ENCODE measurements around the gene ZBTB45. TPM values are rescaled to one million over a fixed set of nuclear protein-coding genes. Genes with fewer than 3 reads are reported as not detected.

ZBTB45 gene
- total and polyA plus RNA-seq, 9 of the 15 experiments (the other 6 are each of a cell fraction or from before 2014, with no cell fraction given), result 0.08 to 16.1 (median 1.8) TPM

DNA sequence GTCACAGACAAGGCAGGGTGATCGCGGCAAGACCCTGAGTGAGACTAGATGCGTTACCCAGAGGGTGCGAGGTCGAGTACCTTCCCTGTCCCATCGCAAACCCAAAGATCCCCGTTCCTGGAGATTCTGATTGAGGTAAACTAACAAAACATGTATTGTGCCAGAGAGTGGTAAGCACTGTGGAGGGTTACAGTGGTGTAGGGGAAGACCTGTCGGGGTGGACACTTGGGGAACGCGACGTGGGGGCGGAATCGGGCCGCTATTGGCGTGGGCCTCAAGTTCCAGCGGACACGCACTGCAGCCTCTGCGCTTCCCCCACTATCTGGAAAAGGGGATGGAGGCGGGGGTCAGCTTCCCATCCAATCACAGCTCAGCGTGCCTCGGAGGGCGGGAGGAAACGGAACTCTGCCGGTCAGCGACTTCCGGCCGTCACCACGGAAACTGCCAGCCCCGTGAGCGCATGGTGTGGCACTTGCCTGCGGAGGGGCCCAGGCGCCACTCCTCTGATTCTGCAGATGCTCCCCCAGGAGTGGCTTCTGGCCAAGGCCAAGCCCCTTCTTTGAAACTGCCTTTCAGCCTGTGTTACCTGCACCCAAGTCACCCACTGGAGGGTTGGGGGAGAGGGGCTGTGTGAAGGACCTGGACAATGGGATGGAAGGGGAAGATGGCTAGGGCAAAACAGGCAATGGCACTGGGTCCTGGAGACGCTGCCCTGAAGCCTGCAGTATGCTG, 39.8 kb upstream of the ZBTB45 start (continued):
- TF ChIP-seq PBX2 (CRISPR knock-in tag; IDR thresholded peaks at IDR 0.05; ENCODE audit: low read depth) (no peak), PBX2 (tag; conservative IDR thresholded peaks at IDR 0.05; ENCODE audit: low read depth) (no peak), E2F1 (CRISPR knock-in tag; IDR thresholded peaks at IDR 0.05) (no peak; the same call in 1 of the 2 replicates), IRF9 (tag; IDR thresholded peaks at IDR 0.05) (no peak), ZNF184 (CRISPR knock-in tag; IDR thresholded peaks at IDR 0.05) (no peak), ELF4 (CRISPR knock-in tag; IDR thresholded peaks at IDR 0.05) (0 out of 2 replicates have a peak, but pooled peaks have one; percentile 11), ZBTB17 (CRISPR knock-in tag; IDR thresholded peaks at IDR 0.05) (no peak), CBX2 (IDR thresholded peaks at IDR 0.05; ENCODE audit: insufficient read depth, low read length, poor library complexity, severe bottlenecking) (no peak), POLR3A (IDR thresholded peaks at IDR 0.05; ENCODE audit: borderline replicate concordance, extremely low read depth, insufficient read depth, insufficient read length) (no peak), CREBBP (IDR thresholded peaks at IDR 0.05; ENCODE audit: low read depth, low read length) (no peak), SMAD2 (IDR thresholded peaks at IDR 0.05; ENCODE audit: low read depth, low read length) (no peak), ETV1 (tag; conservative IDR thresholded peaks at IDR 0.05; ENCODE audit: low read depth) (peak; percentile 71), NFYB (IDR thresholded peaks at IDR 0.05; ENCODE audit: extremely low read depth, insufficient read length) (peak; percentile 84), SPI1 (IDR thresholded peaks at IDR 0.05; ENCODE audit: borderline replicate concordance, low read depth, low read length) (no peak), HDAC1 (IDR thresholded peaks at IDR 0.05) (peak in 1 of 2 experiments; percentile 92; a peak in 2 of 4 replicates), SRSF1 (IDR thresholded peaks at IDR 0.05; ENCODE audit: low read depth, low read length) (no peak), PHB (CRISPR knock-in tag; IDR thresholded peaks at IDR 0.05) (no peak)
- TF ChIP-seq, protein P1, sequence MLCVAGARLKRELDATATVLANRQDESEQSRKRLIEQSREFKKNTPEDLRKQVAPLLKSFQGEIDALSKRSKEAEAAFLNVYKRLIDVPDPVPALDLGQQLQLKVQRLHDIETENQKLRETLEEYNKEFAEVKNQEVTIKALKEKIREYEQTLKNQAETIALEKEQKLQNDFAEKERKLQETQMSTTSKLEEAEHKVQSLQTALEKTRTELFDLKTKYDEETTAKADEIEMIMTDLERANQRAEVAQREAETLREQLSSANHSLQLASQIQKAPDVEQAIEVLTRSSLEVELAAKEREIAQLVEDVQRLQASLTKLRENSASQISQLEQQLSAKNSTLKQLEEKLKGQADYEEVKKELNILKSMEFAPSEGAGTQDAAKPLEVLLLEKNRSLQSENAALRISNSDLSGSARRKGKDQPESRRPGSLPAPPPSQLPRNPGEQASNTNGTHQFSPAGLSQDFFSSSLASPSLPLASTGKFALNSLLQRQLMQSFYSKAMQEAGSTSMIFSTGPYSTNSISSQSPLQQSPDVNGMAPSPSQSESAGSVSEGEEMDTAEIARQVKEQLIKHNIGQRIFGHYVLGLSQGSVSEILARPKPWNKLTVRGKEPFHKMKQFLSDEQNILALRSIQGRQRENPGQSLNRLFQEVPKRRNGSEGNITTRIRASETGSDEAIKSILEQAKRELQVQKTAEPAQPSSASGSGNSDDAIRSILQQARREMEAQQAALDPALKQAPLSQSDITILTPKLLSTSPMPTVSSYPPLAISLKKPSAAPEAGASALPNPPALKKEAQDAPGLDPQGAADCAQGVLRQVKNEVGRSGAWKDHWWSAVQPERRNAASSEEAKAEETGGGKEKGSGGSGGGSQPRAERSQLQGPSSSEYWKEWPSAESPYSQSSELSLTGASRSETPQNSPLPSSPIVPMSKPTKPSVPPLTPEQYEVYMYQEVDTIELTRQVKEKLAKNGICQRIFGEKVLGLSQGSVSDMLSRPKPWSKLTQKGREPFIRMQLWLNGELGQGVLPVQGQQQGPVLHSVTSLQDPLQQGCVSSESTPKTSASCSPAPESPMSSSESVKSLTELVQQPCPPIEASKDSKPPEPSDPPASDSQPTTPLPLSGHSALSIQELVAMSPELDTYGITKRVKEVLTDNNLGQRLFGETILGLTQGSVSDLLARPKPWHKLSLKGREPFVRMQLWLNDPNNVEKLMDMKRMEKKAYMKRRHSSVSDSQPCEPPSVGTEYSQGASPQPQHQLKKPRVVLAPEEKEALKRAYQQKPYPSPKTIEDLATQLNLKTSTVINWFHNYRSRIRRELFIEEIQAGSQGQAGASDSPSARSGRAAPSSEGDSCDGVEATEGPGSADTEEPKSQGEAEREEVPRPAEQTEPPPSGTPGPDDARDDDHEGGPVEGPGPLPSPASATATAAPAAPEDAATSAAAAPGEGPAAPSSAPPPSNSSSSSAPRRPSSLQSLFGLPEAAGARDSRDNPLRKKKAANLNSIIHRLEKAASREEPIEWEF (CRISPR knock-in tag; IDR thresholded peaks at IDR 0.05), result no peak

Measured in K562 (cell line).